CD8-positive, alpha-beta memory T cell (primary cell): Measurements from ENCODE around the gene CEP112. TPM values are rescaled to one million over a fixed set of nuclear protein-coding genes. Genes with fewer than 3 reads are reported as not detected.

Experiments used
- polyA plus RNA-seq: library from polyadenylated mRNA; unstranded; fragments of 300-500 nt; fragmentation: Illumina TruSeq; gene quantifications from one replicate; pipeline ENCODE4 v1.2.3, GENCODE V29; 2021
- total RNA-seq, 2 experiments: library from RNA; stranded (reverse); gene quantifications; one replicate each; pipeline ENCODE4 v1.2.3, GENCODE V29; 2021

The CEP112 gene
- total and polyA plus RNA-seq, 3 experiments from 2014 or later: 0.64 to 4.5 (median 3.0) TPM

Other genes starting within 250 kb of the CEP112 start
- not detected for gene APOH, start 37.3 kb upstream of the CEP112 start, total RNA-seq
- gene APOH, start 37.3 kb upstream of the CEP112 start, polyA plus RNA-seq: not detected
- 10 to 100 TPM; 73.9 to 74.1 TPM for gene PRKCA, start 110.5 kb upstream of the CEP112 start, total RNA-seq
- gene PRKCA, start 110.5 kb upstream of the CEP112 start, polyA plus RNA-seq: 1.8 TPM